GM13977 (cell line): ENCODE measurements around the gene OGA.

Source experiments
- DNase-seq: peaks from one replicate; pipeline ENCODE4 v3.0.0; 2012; ENCODE audit warnings: low spot score
- CTCF ChIP-seq: IDR thresholded peaks from 2 replicates; pipeline ENCODE4 v1.5.1; 2012; ENCODE audit warnings: mild to moderate bottlenecking, control low read depth; ENCODE audit not compliant: insufficient read depth; ENCODE audit errors: extremely low read depth, missing control alignments
- in situ Hi-C: fragments of 300-500 bp; cut with MboI; formaldehyde crosslinking; loops from one replicate; pipeline ENCODE4 v1.12.0; 2022; ENCODE audit warnings: low sequenced_read_pairs, low pct_unique_long_range_greater_than_20kb, mixed read lengths, inconsistent platforms; ENCODE audit not compliant: unreplicated experiment

The OGA gene

GRCh38 chr10:101748496-101748895 lies 69.7 kb downstream of the OGA start:
- TF ChIP-seq CTCF = no peak
- in situ Hi-C loops = no loop called here
- DNase-seq = no peak

GRCh38 chr10:101745074-101745696 lies 73.1 kb downstream of the OGA start:
- TF ChIP-seq CTCF = no peak
- in situ Hi-C loops = no loop called here
- DNase-seq = no peak

GRCh38 chr10:101744267-101744666 lies 74.0 kb downstream of the OGA start:
- in situ Hi-C loops = no loop called here
- DNase-seq = no peak
- TF ChIP-seq CTCF = no peak

GRCh38 chr10:101741938-101742337 lies 76.3 kb downstream of the OGA start:
- no peak for DNase-seq
- in situ Hi-C loops = no loop called here
- TF ChIP-seq CTCF = no peak

- TF ChIP-seq CTCF = no peak
- no peak for DNase-seq
- in situ Hi-C loops = no loop called here
Measured at GRCh38 chr10:101736666-101737065, 81.6 kb downstream of the OGA start.
